ENCODE results near the gene BEND3.
"Not testable (repeated sequence)": the region's sequence is repeated elsewhere in the genome, so short reads cannot be mapped to it uniquely, and the experiment has no call there.

Gene BEND3

DNA sequence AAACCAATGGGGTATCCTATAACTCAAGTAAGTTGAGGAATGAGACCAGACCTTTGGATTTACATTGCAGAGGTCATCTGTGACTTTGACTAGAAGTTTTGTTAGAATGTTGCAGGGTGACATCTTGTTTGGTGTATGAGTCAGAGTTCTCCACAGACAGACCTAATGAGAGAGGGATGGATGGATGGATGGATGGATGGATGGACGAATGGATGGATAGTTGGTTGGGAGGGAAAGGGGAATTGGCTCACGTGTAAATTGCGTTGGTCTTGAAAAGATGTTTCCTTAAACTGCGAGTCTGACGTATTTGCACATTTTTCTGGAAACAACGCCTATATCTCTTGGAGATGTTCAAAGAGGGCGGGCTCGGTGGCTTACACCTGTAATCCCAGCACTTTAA is 88.3 kb downstream of the BEND3 start:
- no peak for DNase-seq

DNA sequence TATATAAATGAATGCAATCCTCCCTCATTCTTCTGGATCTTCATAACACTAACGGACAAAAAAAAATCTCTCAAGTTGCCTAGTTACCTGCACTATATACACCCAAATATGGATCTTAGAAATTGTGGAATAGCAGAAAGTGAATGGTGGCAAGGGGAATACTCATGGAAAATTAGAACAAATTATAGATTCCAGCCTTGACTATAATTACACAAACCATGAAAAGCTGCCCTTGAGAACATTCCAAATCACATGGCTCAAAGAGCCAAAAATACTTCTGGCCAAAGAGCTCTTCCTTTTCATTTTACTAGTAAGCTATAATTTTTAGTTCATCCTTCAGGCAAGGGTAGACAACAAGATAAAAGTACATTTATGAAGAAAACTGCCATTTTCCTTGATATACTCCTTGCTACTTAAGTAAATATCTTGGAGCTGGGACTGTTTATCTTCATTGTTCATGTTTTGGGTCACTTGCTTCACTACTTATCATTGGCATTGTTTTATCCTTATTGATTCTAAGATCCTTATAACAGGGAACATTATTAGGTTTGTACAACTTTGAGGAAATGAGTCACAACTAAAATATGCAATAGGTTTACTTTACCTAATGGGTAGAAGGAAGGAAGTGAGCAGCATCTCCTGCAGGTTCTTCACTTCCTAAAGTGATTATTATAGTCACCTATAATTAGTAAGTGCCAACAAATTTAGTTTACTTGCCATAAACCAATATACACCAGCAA is 93.7 kb downstream of the BEND3 start:
- no peak for DNase-seq

DNA sequence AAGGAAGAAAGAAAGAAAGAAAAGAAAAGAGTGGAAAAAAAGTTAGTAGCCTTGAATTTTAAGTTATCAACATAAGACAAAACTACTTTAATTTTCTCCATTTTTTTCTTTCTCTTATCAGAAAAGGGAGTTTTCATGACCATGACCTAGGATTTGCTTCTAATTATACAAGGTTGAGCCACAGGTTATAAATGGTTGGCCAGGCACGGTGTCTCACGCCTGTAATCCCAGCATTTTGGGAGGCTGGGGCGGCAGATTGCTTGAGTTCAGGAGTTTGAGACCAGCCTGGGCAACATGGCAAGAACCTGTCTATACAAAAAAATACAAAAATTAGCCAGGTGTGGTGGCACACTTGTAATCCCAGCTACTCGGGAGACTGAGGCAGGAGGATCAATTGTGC is 95.1 kb downstream of the BEND3 start:
- DNase-seq, result no peak

DNA sequence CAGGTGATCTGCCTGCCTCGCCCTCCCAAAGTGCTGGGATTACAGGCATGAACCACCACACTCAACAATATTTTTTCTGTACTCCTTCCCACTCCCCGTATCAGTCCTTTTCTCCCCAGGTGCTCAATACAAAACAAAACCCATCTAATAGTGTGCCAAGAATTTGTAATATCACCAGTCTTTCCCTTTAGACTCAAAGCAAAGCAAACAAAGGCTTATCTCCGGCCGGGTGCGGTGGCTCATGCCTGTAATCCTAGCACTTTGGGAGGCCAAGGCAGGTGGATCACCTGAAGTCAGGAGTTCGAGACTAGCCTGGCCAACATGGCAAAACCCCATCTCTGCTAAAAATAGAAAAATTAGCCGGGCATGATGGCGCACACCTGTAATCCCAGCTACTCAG is 95.7 kb downstream of the BEND3 start:
- not testable (repeated sequence) for DNase-seq

DNA sequence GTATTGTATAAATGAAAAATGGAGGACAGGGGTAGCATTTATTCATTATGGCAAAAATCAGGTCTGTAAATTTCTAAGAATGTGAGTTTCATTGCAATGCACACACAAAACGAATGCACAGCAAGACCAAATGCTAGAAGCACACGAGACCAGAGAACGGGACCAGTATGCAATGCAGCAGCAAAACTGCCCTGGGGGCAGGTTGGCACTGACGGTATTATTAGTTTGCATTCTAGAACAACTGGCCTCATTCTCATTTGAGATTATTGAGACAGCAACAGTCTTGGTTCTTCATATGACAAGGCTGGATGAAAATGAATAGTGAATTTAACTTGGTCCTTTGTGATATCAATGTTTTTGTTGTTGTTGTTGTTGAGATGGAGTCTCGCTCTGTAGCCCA is 96.3 kb downstream of the BEND3 start:
- no peak for DNase-seq
